Measurements from ENCODE around the gene PRMT7.

Gene PRMT7

GRCh38 chr16:68356919-68357286, 46.1 kb downstream of the PRMT7 start:
- TF ChIP-seq, protein P1, sequence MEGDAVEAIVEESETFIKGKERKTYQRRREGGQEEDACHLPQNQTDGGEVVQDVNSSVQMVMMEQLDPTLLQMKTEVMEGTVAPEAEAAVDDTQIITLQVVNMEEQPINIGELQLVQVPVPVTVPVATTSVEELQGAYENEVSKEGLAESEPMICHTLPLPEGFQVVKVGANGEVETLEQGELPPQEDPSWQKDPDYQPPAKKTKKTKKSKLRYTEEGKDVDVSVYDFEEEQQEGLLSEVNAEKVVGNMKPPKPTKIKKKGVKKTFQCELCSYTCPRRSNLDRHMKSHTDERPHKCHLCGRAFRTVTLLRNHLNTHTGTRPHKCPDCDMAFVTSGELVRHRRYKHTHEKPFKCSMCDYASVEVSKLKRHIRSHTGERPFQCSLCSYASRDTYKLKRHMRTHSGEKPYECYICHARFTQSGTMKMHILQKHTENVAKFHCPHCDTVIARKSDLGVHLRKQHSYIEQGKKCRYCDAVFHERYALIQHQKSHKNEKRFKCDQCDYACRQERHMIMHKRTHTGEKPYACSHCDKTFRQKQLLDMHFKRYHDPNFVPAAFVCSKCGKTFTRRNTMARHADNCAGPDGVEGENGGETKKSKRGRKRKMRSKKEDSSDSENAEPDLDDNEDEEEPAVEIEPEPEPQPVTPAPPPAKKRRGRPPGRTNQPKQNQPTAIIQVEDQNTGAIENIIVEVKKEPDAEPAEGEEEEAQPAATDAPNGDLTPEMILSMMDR (IDR thresholded peaks at IDR 0.05; ENCODE audit: low read depth, low read length), result no peak
- no peak overlapping the region for H3K4me3 ChIP-seq (ENCODE audit: low read depth, low read length)

DNA sequence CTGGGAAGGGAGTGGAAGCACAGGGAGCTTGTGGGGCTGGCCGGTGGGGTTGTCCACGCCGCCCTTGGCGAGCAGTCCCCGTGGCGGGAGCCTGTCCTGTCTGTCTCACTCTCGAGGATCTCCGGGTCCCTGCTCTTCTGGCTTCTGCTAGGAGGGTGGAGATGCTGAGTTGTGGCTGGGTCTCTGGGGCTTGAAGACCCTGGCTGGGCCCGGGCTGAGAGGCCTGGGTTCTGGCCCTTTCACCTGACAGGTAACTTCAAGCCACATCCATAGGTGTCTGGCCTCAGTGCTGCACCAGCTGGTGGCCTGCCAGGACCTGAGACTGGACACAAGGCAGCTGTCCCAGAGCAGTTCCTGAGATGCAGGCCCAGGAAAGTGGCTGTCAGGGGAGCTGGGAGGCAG, 46.7 kb downstream of the PRMT7 start:
- H3K4me3 ChIP-seq (ENCODE audit: low read depth, low read length), result no peak overlapping the region
- TF ChIP-seq, protein P1 (IDR thresholded peaks at IDR 0.05; ENCODE audit: low read depth, low read length), result no peak

DNA sequence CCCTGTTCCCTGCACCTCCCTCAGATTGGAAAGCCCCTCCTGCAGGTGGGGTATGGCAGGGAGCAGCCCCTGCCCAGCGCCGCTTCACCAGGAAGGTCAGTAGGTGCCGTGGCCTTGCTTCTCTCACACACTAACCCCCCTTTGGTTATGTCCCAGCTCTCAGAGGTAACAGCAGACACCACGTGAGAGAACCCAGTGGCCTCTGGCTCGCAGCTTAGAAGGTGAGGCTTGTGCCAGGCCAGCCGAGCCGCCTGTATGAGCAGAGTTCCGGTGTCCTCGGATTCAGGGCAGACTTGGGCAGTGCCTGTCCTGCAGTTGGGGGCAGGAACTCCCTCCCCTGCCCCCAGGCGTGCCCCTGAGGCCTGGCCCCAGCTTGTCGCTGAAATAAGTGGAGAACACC, 47.1 kb downstream of the PRMT7 start:
- H3K4me3 ChIP-seq (ENCODE audit: low read depth, low read length), result no peak overlapping the region
- TF ChIP-seq, protein P1 (IDR thresholded peaks at IDR 0.05; ENCODE audit: low read depth, low read length), result no peak

GRCh38 chr16:68358951-68359350, 48.1 kb downstream of the PRMT7 start:
- TF ChIP-seq, protein P1 (IDR thresholded peaks at IDR 0.05; ENCODE audit: low read depth, low read length), result no peak
- H3K4me3 ChIP-seq (ENCODE audit: low read depth, low read length), result no peak overlapping the region

DNA sequence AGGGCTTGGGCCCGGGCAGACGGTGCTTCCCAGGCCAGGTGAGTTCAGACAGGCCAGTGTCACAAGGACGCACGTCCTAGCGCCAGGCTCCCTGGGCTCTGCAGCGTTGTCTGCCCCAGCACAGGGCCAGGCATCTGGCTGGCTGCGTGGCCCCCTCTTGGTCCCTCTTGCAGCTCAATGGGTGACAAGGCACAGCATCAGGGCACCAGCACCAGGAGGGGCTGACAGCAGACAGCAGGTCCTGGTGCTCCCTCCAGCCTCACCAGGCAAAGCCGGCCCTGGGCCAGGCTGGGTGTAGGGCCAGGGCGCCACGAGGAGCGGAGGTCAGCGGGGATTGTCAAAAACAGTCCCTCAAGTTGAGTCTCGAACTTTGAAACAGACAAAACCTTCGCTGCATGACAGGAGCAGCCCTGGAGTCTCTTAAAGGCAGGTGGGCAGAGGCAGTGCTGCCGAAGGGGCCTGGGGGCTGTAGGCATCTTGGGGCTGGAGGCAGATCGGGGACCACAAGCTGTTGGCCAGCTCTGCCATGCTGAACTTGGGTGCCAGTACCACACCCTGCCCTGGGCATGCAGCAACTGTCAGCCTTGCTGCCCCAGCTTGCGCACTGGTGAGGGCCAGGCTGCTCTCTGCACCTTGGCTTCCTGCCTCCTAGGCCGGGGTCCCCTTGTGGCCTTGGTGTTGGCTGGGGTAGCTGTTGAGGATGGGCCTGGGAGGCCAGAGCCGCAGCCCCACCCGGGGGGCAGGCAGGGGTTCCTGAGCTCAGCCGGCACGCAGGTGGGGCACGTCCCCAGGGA, 48.8 kb downstream of the PRMT7 start:
- TF ChIP-seq, protein P1 (IDR thresholded peaks at IDR 0.05; ENCODE audit: low read depth, low read length), result no peak
- no peak overlapping the region for H3K4me3 ChIP-seq (ENCODE audit: low read depth, low read length)

DNA sequence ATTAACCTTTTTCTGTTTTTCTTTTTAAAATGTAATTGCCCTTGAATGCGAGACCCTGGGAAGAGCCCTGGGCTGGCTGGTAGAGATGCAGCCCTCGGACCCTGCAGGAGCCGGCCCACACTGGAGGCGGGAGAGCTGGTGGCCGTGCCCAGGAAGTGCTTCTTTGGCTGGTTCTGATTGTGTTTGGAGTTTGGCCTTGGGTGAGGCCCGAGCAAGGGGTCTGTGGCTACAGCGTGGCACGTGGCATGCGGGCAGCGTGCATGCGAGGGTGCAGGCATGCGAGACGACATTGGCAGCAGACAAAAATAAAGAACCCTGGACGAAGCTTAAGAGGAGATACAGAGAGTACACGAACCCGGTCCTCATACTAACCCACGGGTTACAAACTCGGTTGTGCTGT, 49.7 kb downstream of the PRMT7 start:
- TF ChIP-seq, protein P1 (IDR thresholded peaks at IDR 0.05; ENCODE audit: low read depth, low read length), result no peak
- no peak overlapping the region for H3K4me3 ChIP-seq (ENCODE audit: low read depth, low read length)

- TF ChIP-seq, protein P1 (IDR thresholded peaks at IDR 0.05; ENCODE audit: low read depth, low read length), result no peak
- H3K4me3 ChIP-seq (ENCODE audit: low read depth, low read length), result no peak overlapping the region
Observed at GRCh38 chr16:68360956-68361355, 50.1 kb downstream of the PRMT7 start.

Data from WI38 (cell line).